ENCODE data around the gene LANCL3.

GRCh38 chrX:37716602-37717001 is 145.1 kb downstream of the LANCL3 start:
- TF ChIP-seq CTCF (IDR thresholded peaks at IDR 0.05; ENCODE audit: low read depth, low read length) (no peak), POLR2A (IDR thresholded peaks at IDR 0.05; ENCODE audit: extremely low read depth, insufficient read length) (no peak), MYC (IDR thresholded peaks at IDR 0.05; ENCODE audit: low read depth, low read length) (no peak)
